GM18861 (cell line): ENCODE measurements around the gene IER3IP1.
"Not testable (repeated sequence)": the region's sequence is repeated elsewhere in the genome, so short reads cannot be mapped to it uniquely, and the experiment has no call there.

ENCODE experiments used
- ATAC-seq: cut with Tn5 transposase; IDR thresholded peaks from one replicate; pipeline ENCODE4 v1.9.1; 2021; ENCODE audit not compliant: unreplicated experiment

The IER3IP1 gene

DNA sequence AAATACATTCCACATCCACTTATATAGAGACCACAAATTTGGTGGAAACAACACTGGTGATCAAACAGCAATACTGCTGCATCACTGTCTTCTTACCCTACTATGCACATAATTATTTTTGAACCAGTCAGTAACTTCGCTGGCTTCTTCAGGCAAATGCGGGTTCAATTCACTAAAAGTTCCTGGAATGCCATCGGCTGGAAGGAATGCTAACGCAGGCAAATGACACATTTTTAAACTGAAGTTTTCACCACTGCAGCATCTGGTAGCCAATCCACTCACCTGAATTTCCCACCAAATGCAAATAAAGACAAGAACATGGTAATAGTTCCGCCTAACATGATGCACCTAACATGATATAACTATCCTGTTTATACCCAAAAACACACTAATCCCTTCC, 15.9 kb downstream of the IER3IP1 start:
- no peak for ATAC-seq

DNA sequence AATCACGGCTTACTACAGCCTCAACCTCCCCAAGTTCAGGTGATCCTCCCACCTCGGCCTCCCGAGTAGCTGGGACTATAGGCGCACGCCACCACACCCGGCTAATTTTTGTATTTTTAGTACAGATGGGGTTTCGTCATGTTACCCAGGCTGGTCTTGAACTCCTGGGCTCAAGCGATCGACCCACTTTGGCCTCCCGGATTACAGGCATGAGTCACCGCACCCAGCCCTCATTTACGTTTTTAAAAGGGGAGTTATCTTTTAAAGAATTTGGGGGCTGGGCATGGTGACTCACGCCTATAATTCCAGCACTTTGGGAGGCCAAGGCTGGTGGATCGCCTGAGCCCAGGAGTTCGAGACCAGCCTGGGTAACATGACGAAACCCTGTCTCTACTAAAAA, 17.8 kb downstream of the IER3IP1 start:
- ATAC-seq, result not testable (repeated sequence)

DNA sequence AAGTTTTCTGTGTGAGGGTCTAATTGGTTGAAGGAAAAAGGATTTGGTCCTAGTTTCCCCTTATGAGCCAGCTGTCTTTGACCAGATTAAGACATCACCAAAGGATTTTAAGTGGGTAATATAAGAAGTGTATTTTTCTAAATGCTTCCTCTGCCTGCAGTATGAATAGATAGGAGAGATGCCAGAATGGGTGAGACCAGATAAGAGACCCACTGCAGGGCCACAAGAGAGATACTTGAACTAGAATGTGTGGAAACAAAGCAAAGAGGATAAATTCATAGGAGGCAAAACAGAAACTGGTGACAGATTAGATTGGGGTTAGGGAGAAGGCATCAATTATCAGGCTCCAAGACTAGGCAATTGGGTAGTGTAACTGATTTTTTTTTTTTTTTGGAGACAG, 24.7 kb downstream of the IER3IP1 start:
- ATAC-seq, result no peak

DNA sequence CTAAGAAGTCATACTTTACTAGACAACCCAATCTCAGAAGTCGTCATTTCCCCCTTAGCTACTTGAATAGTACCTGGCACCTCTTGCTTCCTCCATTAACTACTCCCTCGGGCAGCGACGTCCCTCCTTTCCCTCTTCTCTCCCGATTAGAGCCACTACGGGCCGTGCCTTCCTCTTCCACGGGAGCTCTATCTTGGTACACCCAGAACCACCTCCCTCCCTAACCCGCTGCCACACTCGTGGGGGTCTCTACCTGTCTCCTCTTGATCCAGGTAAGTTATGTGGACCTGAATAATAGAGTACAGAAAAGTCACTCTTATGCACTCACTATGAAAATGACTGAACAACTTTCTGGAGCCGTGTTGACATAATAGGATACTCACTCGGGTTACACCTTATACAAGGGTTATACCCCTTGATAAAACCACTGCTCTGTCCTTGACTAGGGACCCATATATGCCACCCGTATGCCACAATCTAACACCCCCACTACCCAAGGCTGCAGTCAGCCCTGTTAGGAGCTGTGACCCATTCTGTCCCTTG, 25.3 kb downstream of the IER3IP1 start:
- ATAC-seq, result no peak

DNA sequence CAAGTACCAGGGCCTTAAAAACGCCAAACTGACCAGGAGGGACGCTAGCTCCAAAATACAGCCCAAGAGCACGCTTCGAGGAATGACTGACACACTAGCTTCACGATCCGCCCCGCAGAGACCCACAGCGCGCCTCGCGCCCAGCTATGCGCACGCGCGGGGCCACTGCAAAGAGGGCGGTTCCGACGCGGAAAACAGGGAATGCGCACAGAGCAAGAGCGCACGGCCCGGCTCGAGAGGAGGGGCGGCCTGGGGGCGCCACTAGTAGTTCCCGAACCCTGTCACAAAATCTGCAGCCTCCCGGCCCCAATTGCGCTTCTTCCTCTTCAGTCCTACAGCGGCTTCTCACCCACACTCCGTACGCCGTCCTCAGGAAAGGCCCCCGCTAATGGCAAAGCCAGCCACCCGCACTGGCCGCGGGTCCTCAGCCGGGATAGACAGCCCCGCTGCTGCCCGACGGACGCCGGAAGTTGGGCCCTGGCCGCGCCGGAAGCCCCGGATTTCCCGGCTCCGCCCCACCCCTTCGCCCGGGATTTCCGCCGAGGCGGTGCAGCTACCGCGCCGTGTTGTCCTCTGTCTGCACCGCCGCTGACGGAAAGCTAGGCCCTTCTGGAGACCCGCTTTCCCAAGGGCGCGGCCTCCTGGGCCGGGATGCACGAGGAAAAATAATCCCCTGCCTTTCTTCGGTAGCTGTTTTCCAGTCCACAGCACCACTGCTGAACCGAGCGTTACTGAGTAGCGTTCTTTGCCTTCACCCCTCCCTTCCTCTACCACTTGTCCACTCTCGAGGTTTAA, 25.9 kb downstream of the IER3IP1 start, which contains the start of gene HDHD2:
HDHD2 (minus strand) TSS at position 472 of the 795 bp plus-strand sequence. CDS start 14,061 bp downstream, outside the sequence.
- ATAC-seq, result peak; percentile 88

DNA sequence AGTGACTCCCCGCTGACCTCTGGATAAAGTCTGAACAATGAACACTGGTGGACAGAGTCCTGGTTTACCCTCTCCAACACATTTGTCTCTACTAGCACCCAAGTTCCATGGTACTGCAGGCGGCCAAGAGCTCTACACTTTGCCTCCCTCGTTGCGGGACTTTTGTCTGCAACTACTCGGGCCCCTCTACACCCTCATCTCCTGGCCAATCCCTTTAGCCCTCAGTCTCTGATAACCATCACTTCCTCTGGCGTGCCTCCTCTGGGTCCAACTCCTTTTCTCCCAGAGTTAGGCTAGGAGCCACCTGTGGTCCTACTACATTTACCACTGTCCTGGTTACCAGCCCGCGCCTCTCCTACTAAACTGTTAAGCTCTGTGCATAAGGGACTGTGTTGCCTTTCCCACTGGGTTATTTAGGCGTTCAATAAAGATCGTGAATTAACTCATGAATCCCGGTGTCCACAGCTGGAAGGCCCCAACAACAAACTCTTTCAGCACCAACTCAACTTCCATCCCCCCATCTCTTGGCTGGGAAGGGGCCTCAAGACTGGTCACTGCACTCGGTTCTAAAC, 26.6 kb downstream of the IER3IP1 start:
- ATAC-seq, result no peak

DNA sequence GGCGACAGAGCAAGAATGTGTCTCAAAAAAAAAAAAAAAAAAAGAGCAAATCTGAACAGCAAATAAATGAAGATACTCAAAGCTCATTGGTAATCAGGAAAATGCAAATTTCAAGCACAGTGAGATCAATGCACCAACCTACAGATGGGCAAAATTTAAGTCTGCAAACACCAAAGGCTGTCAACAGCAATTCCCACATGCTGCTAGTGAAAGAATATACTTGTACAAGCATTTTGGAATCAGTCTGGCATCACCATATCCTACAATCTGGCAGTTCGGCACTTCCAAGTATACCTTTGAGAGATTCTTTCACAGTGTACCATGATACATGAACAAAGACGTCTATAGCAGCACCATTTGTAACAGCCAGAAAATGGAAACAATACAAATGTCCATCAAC, 30.0 kb downstream of the IER3IP1 start:
- ATAC-seq, result no peak

DNA sequence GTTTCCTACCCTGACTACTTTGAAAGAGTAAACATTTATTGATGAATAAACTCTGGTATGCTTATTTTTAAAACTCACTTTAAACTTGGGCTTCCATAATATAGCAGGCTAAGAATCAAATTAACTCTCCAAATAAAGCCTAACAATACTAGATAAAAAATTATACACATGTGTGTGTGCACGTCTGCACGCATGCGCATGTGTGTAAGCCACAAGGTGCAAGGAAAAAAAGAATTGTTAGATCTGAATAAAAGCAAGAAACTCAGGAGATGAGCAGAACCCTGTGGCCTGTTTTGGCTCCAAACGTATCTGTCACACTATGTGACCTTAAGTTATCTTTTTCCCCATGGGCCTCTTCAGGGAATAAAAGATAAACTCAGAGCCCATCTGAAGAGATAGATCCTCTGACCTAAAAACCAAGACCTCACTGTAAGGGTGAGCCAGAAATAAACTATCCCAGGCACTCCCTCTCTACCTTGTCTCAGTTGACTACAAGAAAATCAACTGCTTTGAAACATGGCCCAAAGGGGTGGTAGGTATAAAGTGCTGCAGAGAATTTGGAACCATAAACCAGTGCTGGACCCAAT, 32.2 kb downstream of the IER3IP1 start:
- ATAC-seq, result no peak

DNA sequence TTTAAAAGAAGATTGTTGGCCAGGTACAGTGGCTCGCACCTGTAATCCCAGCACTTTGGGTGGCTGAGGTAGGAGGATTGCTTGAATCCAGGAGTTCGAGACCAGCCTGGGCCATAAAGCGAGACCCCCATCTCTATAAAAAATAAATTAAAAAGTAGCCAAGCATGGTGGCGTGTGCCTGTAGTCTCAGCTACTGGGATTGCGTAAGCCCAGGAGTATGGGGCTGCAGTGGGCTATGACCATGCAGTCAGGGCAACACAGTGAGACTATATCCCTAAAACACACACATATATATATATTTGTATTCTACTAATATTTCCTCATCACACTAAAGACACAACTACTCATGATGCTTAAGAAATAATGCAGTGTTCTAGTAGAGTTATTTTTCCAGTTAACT, 33.0 kb downstream of the IER3IP1 start:
- no peak for ATAC-seq

DNA sequence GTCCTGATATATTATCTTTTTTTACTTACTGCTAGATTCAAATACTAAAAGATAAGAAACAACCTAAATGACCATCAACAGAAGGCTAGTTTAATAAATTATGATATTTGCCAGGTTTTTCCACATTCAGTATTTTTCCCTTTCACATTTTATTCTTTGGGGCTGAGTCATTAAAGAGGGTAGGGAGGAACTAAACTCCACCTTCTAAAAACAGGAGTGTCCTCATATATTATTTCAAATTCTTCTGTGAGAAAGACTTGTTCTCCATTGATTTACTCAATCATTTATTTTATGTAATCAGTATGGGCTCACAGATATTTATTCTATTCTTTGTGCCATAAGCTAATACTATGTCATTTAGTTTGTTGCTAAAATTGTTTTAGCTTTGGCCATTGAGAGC, 34.9 kb downstream of the IER3IP1 start:
- ATAC-seq, result no peak

DNA sequence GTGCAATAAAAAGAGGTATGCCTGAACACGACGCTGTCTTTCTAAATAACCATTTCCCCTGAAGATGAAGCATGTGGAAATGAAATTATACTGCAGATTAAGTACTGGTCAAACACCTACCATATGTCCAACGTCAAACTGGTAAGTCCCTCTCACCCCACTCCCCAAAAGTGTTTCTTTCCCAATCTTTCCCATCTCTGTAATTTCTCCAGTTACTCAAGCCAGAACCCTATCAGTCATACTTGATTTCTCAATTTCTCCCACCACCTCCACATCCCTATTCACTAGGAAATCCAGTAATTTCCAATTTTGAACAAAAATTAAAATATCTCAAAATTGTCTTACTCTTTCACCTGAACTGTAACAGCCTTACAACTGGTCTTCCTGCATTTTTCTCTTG, 55.0 kb downstream of the IER3IP1 start:
- no peak for ATAC-seq

DNA sequence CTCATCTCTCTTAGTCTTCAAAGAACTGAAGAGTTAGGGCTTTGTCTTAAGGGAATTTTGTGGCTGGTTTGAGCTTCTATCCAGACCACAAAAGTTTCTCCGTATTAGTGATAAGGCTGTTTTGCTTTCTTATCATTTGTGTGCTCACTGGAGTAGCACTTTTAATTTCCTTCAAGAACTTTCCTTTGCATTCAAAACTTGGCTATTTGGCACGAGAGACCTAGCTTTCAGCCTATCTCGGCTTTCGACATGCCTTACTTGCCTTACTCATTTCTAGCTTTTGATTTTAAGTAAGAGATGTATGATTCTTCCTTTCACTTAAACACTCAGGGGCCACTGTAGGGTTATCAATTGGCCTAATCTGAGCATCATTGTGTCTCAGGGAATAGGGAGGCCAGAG, 55.7 kb downstream of the IER3IP1 start:
- ATAC-seq, result peak; percentile 86

DNA sequence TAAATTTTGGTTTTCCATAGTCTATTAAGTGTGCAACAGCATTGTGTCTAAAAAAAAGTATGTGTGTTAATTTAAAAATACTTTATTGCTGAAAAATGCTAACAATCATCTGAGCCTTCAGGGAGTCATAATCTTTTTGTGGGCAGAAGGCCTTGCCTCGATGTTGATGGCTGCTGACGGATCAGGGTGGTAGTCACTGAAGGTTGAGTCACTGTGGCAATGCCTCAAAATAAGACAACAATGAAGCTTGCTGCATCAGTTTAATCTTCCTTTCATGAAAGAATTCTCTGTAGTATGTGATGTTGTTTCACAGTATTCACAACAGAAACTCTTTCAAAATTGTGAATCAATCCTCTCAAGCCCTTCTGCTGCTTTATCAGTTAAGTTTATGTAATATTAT, 57.2 kb downstream of the IER3IP1 start:
- ATAC-seq, result no peak

DNA sequence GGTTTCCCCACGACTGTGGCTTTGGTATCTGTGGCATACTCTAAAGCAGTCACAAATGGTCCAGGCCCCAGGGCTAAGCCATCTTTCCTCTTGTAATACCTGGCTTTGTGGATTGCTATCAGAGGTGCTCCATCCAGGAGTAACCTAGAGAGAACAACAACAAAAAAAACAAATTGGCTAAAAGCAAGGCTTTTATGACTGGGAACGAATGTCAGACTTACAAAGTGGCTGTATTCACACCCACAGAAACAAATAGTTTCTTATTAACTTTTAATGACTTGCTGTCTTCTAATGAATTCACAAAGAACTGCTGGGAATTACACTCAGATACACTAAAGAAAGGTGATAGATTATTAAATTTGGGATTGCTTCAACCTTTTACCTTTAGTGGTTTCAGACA, 61.0 kb downstream of the IER3IP1 start:
- ATAC-seq, result no peak

DNA sequence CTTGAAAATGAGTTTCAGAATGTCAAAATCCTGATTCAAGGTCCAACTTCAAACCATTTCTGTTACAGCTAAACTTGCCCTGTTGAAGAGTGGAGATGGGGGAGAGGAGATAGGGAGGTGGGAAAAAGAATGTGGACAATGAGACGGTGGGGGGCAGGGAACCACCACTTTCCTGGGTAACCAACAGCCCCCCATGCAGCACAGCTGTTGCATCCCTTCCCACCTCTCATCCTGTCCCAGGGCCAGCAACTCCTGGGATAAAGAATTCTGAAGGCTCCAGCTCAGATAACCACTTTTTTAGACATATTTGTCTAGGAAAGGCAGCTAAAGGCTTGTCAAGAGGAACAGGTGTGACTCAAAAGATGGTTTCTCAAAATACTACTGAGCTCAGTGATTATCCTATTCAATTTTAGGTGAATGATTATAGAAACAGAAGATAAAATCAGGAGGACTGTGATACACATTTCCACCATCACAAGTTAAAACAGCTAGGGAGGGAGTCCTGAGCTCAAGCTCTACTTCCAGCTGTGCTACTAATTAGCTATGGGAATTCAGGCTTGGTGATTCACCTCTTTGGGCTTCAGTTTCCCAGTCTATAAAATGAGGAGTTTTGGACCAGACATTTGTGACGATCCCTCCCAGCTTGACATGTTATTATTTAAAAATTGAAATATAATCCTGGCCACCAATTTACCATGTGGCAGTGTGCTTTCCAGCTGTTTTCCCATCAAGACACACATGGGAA, 62.2 kb downstream of the IER3IP1 start:
- ATAC-seq, result no peak

DNA sequence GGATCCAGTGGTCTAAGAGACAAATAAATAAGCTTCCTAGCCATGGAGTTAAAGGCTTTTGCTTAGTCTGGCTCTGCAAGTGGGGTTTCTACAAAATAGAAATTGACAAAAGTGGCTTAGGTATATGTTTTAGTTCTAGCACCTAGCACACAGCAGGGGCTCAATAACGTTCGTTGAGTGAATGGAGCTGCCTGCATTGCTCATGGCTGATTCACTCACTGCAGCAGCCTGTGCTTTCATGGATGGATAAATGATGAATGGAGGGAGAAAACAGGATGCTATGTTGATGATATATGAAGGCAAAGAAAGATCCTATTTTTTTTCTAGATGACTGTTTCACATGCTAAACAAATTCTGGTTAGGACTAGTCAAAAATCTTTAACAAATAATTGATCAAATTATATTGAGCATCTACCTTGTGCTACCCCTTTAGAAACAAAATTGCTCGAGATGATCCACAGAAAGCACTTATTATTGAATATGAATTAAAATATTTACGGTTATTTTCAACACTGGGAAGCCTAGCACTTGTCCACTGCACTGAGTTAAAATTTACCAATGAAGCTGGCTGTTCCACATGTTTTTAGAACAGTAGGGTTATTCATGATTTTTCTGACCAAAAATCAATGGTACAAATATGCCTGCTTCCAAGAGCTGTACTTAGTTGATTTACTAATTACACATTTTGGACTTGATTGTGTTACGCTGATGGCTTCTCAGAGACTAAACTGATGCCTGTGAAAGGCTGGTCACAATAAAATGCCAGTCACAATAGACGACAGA, 65.5 kb downstream of the IER3IP1 start:
- ATAC-seq, result no peak

DNA sequence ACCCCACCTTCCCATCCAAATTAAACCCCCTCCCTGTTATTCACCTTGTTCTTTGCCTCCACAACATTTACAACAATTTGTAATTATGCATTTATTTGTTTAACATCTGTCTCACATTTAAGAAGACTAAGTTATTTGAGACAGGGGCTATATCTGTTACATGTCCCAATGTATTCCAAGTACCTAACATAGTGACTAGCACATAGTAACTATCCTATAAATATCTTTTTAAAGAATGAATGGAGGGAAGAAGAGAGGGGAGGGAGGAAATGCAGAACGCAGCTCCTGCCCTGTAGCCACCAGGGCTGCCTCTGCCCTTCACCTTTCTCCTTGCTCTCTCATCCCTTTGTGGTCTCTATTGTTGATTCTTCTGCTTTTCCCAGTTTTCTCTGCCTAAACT, 66.4 kb downstream of the IER3IP1 start:
- no peak for ATAC-seq

DNA sequence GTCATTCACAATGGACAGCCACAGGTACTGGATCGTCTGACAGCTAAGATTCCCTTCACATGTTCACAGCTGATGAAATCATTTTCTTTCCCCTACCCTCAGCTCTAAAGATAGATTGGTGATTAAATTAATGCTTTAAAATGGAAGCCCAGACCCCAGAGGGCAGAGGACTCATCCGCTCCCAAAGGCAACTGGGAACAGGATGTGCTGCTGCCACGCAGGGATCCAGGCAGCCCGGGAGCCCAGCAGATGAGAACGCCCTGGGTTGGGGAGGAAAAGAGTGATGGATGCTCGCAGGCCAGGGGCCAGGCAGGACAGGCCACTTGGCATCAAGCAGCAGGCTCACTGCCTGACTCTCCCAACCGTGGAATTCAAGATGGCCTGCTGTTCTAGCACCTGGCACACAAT, 67.2 kb downstream of the IER3IP1 start:
- no peak for ATAC-seq

DNA sequence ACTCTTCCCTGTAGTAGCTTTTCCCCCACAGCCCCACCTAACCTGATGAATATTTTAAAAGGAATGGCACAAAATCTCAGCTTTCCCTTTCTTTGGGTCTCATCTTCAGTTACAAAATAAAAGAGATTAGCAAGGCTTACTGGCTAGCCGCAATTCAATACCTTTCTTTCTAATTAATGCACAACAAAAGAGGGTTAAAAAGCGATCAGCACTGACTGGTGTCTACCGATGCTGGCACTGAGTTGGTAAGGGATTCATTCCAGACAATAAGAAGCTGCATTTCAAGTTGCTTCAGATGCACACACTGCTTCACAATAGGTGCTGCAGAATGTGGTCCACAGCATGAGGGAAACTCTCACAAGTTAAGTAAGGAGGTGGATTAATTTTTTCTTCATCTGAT, 67.8 kb downstream of the IER3IP1 start:
- ATAC-seq, result no peak
